ENCODE data around the gene SMC5.

DNA sequence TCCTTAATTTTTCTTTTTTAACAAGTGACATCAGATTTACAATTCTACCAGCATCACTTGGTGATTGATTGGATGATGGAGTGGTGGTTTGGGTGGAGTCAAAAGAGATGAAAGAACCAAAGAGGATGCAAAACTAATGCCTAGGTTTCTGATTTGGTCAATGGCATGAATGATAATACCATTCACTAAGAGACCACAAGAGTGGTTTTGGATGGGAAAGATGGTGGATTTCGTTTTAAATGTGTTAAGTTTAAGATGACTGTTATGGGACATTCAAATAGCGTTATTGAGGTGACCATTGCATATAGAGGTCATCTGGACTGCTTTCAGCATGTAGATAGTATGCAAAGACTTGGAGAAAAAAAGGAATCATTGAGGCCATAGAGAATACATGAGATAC, 3.6 kb downstream of the SMC5 start:
- TF ChIP-seq EP300 (IDR thresholded peaks at IDR 0.05) (no peak), POLR2A (IDR thresholded peaks at IDR 0.05; ENCODE audit: low read depth) (no peak)
- TF ChIP-seq, protein P1, sequence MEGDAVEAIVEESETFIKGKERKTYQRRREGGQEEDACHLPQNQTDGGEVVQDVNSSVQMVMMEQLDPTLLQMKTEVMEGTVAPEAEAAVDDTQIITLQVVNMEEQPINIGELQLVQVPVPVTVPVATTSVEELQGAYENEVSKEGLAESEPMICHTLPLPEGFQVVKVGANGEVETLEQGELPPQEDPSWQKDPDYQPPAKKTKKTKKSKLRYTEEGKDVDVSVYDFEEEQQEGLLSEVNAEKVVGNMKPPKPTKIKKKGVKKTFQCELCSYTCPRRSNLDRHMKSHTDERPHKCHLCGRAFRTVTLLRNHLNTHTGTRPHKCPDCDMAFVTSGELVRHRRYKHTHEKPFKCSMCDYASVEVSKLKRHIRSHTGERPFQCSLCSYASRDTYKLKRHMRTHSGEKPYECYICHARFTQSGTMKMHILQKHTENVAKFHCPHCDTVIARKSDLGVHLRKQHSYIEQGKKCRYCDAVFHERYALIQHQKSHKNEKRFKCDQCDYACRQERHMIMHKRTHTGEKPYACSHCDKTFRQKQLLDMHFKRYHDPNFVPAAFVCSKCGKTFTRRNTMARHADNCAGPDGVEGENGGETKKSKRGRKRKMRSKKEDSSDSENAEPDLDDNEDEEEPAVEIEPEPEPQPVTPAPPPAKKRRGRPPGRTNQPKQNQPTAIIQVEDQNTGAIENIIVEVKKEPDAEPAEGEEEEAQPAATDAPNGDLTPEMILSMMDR (IDR thresholded peaks at IDR 0.05): no peak

All from esophagus muscularis mucosa (tissue), 4 donors.